ENCODE measurements around the gene DOK6.
"Not testable (repeated sequence)": the region's sequence is repeated elsewhere in the genome, so short reads cannot be mapped to it uniquely, and the experiment has no call there.

The DOK6 gene

DNA sequence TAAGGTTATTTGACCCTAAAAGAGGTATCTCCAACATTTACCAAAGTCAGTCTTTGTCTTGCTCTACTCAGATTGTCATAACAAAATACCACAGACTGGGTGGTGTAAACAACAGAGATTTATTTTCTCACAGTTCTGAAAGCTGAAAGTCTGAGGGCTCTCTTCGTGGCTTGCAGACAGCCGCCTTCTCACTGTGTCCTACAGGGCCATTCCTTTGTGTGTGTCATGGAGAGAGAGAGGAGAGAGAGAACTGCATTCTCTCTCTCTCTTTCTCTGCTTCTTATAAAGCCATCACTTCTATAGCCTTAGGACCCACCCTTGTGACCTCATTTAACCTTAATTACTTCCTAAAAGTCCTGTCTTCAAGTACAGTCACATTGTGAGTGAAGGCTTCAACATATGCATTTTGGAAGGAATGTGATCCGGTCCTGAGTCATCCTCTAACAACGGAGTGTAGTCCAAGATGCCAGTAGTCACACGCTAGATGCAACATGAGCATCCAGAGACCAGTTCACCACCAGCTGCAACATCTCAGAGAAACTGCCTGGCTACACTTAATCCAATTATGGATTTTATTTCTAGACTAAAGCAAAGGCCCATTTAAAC lies 416.8 kb downstream of the DOK6 start:
- peak; percentile 92 for DNase-seq

DNA sequence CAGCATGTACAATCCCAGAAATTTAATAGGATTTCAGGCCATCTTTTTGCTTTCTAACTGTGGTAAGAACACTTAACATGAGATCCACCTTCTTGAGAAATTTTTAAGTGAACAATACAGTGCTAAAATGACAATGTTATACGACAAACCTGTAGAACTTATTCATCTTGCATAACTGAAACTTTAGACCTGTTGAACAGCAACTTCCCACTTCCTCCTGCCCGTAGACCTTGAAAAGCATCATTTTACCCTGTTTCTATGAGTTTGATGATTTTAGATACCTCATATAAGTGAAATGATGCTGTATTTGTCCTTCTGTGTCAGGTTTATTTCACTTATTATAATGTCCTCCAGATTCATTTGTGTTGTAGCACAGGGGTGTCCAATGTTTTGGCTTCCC lies 418.8 kb downstream of the DOK6 start:
- no peak for DNase-seq

GRCh38 chr18:69820538-69820937 lies 419.9 kb downstream of the DOK6 start:
- no peak for DNase-seq

DNA sequence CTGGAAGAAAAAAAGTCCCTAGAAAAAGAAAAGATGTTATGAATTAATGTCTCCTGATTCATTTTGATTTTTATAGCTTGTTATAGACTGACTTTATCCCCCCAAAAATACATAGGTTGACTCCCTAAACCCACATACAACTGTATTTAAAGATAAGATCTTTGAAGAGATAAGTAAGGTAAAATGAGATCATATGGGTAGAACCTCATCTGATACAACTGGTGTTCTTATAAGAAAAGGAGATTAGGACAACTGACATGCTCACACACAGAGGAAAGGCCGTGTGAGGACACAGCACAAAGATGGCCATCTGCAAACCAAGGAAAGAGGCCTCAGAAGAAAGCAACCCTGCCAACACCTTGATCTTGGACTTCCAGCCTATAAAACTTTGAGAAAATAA lies 429.5 kb downstream of the DOK6 start:
- no peak for DNase-seq

DNA sequence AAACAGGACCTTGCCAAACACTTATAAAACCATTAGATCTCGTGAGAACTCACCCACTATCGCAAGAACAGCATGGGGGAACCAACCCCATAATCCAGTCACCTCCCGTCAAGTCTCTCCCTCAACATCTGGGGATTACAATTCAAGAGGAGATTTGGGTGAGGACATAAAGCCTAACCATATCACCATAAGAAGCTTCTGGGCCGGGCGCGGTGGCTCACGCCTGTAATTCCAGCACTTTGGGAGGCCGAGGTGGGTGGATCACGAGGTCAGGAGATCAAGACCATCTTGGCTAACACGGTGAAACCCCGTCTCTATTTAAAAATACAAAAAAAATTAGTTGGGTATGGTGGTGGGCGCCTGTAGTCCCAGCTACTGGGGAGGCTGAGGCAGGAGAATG lies 434.3 kb downstream of the DOK6 start:
- DNase-seq = not testable (repeated sequence)

GRCh38 chr18:69838003-69838402 lies 437.3 kb downstream of the DOK6 start:
- DNase-seq = no peak

DNA sequence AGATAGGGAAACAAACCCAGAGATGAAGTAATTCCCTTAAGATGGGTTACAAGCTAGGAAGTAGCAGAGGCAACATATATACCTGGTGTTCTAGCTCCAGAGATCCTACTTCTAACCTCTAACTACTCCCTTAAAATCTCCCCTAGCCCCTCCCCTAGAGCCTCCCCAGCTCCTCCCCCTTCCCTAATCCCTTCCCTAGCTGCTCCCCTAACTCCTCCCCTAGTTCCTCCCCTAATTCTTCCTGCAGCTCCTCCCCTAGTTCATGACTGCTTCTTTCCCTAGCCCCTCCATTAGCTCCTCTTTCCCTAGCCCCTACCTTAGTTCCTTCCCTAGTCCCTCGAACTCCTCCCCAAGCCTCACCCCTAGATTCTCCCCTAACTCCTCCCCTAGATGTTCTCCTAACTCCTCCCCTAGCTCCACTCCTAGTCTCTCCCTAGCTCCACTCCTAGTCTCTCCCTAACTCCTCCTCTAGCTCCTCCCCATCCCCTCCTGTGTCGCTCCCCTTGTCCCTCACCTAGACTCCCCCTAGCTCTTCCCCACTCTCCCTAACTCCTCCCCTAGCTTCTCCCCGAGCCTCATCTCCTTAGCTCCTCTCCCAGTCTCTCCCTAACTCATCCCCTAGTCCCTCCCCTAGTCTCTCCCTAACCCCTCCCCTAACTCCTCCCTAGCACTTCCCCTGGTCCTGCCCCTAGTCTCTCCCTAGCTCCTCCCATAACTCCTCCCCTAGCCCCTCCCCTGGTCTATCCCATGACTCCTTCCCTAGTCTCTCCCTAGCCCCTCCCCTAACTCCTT lies 438.1 kb downstream of the DOK6 start:
- DNase-seq = no peak

- DNase-seq = no peak
Observed at GRCh38 chr18:69839497-69839896, 438.8 kb downstream of the DOK6 start.

DNA sequence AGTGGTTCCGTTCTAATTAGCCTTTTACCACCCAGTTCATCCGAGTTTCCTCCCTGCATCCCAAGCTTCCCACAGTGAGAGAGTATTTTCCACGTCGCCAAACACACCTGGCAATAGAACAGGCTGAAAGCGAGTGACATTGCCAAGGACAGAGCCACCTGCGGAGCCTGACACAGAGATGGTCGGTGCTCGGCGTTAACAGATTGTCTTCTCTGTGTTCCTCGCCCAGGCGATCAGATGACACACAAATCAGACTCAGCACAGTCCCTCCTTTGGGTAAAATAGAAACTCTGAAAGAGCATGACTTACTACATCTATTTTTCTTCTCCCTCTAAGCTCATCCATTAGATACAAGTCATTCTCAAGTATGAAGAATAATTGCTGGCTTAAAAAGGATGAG lies 439.3 kb downstream of the DOK6 start:
- DNase-seq = no peak

- peak; percentile 23 for DNase-seq
Observed at GRCh38 chr18:69840445-69840844, 439.8 kb downstream of the DOK6 start.

- DNase-seq = no peak
Observed at GRCh38 chr18:69841117-69841516, 440.4 kb downstream of the DOK6 start.

DNA sequence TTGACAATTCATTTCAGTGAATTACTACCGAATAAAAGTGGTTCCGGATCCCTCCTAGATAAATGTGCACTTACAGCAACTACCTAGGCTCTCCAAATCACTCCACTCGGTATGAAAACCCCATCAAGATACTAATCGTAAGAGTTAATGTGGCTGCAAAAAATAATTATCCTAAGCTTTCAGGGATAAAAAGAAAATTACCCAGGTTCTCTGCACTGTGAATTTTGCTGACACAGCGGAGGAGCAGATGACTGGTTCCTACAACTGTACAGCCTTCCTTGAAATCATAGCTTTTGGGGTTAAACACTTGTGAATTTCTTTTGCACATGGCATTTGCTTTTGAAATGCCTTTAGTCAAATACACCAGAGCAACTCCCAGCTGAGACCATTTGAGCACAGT lies 442.3 kb downstream of the DOK6 start:
- DNase-seq = no peak

DNA sequence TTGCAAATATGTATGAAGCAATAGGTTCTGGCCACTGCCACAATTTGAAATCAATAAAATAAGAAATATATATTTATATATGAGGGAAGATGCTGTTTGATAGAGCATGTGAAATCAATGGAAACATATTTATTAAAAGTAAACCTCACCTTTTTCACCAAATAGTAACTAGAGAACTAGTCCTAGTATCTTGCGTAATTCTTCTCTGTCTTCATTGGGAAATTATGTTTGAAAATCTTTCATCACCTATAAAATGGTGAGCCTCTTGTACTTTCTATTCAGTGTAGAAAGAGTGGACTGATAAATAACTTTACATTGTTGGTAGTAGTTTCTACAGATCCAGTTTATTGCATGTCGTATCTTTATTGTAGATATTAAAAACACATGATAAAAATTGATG lies 444.0 kb downstream of the DOK6 start:
- no peak for DNase-seq

- peak; percentile 6 for DNase-seq
Observed at GRCh38 chr18:69845593-69846506, 445.2 kb downstream of the DOK6 start.

- DNase-seq = no peak
Observed at GRCh38 chr18:69853051-69853450, 452.4 kb downstream of the DOK6 start.

- DNase-seq = no peak
Observed at GRCh38 chr18:69854455-69854854, 453.8 kb downstream of the DOK6 start.

DNA sequence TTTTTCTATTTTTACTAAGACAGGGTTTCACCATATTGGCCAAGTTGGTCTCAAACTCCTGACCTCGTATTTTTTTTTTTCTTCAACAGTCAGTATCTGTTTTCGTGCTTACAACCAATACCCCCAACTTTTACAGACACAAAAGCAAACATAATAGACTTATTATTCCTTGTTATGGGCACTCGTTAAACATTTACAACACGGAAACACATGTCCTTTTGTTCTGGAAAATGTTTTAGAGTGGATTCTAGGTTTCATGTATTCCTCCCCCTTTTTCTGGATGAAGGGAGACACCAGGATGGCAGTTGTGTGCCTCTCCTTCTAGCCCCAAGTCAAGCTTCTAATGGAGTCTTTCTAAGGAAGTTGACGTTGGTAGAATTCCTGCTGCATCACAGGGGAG lies 458.2 kb downstream of the DOK6 start:
- DNase-seq = no peak

GRCh38 chr18:69864802-69865201 lies 464.1 kb downstream of the DOK6 start:
- not testable (repeated sequence) for DNase-seq

- DNase-seq = peak; percentile 69
Observed at GRCh38 chr18:69865776-69866175, 465.1 kb downstream of the DOK6 start.

DNA sequence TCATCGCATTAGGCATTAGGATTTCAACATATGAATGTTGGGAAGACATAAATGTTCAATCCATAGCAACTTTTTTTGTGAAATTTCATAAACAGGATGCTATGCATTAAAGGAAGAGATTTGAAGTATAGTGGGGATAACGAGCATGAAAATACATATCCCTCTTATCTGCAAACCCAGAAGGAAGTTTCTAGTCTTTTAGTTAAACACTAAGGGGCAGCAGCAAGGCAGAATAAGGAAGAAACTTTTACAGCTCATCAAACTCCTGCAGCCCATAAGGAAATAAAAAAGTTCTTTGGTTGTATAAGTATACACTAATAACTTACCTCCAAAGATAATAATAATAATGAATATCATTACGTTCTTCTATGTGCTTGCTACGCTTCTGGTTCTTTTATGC lies 465.5 kb downstream of the DOK6 start:
- DNase-seq = no peak

DNA sequence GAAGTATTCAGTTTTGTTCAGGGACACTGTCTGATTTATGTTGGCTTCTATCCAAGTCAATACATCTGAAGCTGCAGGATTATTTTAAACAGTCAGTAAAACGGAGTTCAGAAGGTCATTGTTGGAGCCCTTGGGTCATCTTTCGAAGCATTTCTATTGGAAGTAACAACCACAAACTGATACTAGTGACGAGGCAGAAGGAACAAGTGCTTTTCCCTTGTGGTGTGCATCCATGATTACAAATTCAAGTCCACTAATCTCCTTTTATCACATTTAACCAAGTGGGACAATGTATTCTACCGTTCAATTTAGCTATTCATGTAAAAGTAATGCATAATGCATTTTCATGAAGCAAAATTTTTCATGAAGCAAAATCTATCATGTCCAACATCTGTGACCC lies 470.0 kb downstream of the DOK6 start:
- no peak for DNase-seq

- DNase-seq = no peak
Observed at GRCh38 chr18:69871363-69871762, 470.7 kb downstream of the DOK6 start.

GRCh38 chr18:69872661-69873060 lies 472.0 kb downstream of the DOK6 start:
- no peak for DNase-seq
